ENCODE results near the gene HLA-DRB1. TPM values are rescaled to one million over a fixed set of nuclear protein-coding genes. Genes with fewer than 3 reads are reported as not detected.
"Not testable (repeated sequence)": the region's sequence is repeated elsewhere in the genome, so short reads cannot be mapped to it uniquely, and the experiment has no call there.

HLA-DRB1 gene
- polyA plus RNA-seq, 2 of the 4 experiments (the other 2 are of a cell fraction), result not detected

DNA sequence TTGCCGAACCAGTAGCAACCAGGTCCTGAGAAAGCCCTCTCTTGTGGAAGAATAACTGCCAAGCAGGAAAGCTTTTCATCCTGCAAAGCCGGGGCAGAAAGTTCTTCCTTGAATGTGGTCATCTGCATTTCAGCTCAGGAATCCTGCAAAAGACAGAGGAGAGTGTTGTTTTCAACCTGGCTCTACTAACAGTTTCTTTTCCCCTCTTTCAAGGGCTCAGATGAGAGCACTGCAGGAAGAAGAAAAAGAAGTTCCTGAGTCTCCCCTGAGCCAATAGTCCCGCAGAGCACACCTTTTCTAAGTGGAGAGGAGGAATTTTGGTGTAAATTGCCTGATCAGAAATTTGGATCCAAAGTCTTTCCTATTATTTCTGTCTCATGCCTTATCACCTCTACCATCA, 10.7 kb downstream of the HLA-DRB1 start:
- H3K4me2 ChIP-seq, result no peak overlapping the region
- no peak for DNase-seq (ENCODE audit: low read depth in 1 of 2, low spot score in 1 of 2)
- H3K4me3 ChIP-seq, result no peak overlapping the region
- CTCF ChIA-PET, result no interaction called here
- no peak overlapping the region for H3K27ac ChIP-seq
- POLR2A ChIA-PET, result no interaction called here
- 0% methylated on average over 3 of the region's 3 CpGs for WGBS (ENCODE audit: missing lambda C conversion rate)
- no peaks in the 10 kb centered on the region for H3K4me1 ChIP-seq
- no peaks in the 10 kb centered on the region for H3K9me3 ChIP-seq
- no peak for FAIRE-seq
- no peak for ATAC-seq
- TF ChIP-seq, protein P1, sequence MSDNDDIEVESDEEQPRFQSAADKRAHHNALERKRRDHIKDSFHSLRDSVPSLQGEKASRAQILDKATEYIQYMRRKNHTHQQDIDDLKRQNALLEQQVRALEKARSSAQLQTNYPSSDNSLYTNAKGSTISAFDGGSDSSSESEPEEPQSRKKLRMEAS (IDR thresholded peaks at IDR 0.05), result no peak
- TF ChIP-seq TFCP2L1 (CRISPR knock-in tag; IDR thresholded peaks at IDR 0.05) (no peak), PHF8 (IDR thresholded peaks at IDR 0.05; ENCODE audit: borderline replicate concordance, low read depth) (no peak), ZC3H11A (IDR thresholded peaks at IDR 0.05) (no peak), FOXS1 (CRISPR knock-in tag; IDR thresholded peaks at IDR 0.05) (no peak), POLR2AphosphoS2 (conservative IDR thresholded peaks at IDR 0.05; ENCODE audit: low read length) (no peak), ZNF302 (CRISPR knock-in tag; IDR thresholded peaks at IDR 0.05) (no peak), MAFK (IDR thresholded peaks at IDR 0.05; ENCODE audit: partially characterized antibody) (no peak), HOXB5 (CRISPR knock-in tag; IDR thresholded peaks at IDR 0.05) (no peak), FOSL2 (IDR thresholded peaks at IDR 0.05) (no peak), FOSL2 (CRISPR knock-in tag; IDR thresholded peaks at IDR 0.05) (no peak), CHD4 (IDR thresholded peaks at IDR 0.05; ENCODE audit: borderline replicate concordance) (no peak), GATA3 (IDR thresholded peaks at IDR 0.05; ENCODE audit: borderline replicate concordance) (no peak), HOXA7 (CRISPR knock-in tag; IDR thresholded peaks at IDR 0.05) (no peak), ZFP36 (IDR thresholded peaks at IDR 0.05; ENCODE audit: borderline replicate concordance, partially characterized antibody) (no peak), EHMT2 (IDR thresholded peaks at IDR 0.05; ENCODE audit: low read depth) (no peak)
- TF ChIP-seq, protein P2, sequence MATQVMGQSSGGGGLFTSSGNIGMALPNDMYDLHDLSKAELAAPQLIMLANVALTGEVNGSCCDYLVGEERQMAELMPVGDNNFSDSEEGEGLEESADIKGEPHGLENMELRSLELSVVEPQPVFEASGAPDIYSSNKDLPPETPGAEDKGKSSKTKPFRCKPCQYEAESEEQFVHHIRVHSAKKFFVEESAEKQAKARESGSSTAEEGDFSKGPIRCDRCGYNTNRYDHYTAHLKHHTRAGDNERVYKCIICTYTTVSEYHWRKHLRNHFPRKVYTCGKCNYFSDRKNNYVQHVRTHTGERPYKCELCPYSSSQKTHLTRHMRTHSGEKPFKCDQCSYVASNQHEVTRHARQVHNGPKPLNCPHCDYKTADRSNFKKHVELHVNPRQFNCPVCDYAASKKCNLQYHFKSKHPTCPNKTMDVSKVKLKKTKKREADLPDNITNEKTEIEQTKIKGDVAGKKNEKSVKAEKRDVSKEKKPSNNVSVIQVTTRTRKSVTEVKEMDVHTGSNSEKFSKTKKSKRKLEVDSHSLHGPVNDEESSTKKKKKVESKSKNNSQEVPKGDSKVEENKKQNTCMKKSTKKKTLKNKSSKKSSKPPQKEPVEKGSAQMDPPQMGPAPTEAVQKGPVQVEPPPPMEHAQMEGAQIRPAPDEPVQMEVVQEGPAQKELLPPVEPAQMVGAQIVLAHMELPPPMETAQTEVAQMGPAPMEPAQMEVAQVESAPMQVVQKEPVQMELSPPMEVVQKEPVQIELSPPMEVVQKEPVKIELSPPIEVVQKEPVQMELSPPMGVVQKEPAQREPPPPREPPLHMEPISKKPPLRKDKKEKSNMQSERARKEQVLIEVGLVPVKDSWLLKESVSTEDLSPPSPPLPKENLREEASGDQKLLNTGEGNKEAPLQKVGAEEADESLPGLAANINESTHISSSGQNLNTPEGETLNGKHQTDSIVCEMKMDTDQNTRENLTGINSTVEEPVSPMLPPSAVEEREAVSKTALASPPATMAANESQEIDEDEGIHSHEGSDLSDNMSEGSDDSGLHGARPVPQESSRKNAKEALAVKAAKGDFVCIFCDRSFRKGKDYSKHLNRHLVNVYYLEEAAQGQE (IDR thresholded peaks at IDR 0.05), result no peak
- TF ChIP-seq, protein P3, sequence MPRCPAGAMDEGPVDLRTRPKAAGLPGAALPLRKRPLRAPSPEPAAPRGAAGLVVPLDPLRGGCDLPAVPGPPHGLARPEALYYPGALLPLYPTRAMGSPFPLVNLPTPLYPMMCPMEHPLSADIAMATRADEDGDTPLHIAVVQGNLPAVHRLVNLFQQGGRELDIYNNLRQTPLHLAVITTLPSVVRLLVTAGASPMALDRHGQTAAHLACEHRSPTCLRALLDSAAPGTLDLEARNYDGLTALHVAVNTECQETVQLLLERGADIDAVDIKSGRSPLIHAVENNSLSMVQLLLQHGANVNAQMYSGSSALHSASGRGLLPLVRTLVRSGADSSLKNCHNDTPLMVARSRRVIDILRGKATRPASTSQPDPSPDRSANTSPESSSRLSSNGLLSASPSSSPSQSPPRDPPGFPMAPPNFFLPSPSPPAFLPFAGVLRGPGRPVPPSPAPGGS (IDR thresholded peaks at IDR 0.05), result no peak

DNA sequence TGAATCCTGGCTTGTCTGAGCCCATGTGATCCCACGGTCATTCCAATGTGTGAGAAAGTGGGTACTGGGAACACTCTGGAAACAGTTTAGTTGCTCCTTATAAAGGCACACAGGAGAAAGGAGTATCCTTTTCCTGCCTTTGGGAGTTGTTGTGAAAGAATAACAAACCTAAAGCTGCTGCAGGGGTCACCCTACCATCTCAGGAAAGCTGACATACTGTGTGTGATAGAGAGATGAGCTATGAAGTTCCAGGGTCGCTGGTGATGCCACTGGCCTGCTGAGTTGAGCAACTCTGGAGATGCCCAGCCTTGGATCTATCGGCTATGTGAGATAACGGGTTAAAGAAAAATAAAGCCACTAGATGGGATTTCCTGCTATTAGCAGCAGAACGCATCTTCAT, 12.2 kb downstream of the HLA-DRB1 start:
- POLR2A ChIA-PET; DNase-seq (ENCODE audit: low read depth in 1 of 2, low spot score in 1 of 2); H3K4me3 ChIP-seq; H3K4me1 ChIP-seq; CTCF ChIA-PET; ATAC-seq; H3K9me3 ChIP-seq; FAIRE-seq; H3K27ac ChIP-seq; H3K4me2 ChIP-seq: not testable (repeated sequence)
- WGBS (ENCODE audit: missing lambda C conversion rate), result 7% methylated on average over 5 of the region's 5 CpGs

DNA sequence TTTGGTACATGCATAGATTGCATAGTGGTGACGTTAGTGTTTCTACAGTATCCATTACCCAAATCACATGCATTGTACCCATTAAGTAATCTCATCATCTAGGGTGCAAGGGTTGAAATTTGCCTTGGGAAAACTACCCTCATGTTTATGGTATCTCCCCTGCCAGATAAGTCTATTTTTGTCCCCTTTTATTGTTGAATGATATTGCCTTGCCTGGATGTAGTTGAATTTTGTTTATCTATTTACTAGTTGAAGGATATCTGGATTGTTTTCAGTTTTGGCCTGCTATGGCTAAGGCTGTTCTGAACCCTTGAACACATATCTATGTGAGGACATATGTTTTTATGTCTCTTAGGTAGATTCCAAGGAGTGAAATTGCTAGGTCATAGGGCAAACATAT, 13.4 kb downstream of the HLA-DRB1 start:
- H3K9me3 ChIP-seq, result no peaks in the 10 kb centered on the region
- H3K4me2 ChIP-seq, result no peak overlapping the region
- no peak for ATAC-seq
- ChIA-PET POLR2A (no interaction called here), CTCF (no interaction called here)
- no peak overlapping the region for H3K4me3 ChIP-seq
- no peak for FAIRE-seq
- H3K27ac ChIP-seq, result no peak overlapping the region
- no peaks in the 10 kb centered on the region for H3K4me1 ChIP-seq
- no peak for DNase-seq (ENCODE audit: low read depth in 1 of 2, low spot score in 1 of 2)
- 33% methylated on average over 1 of the region's 1 CpG for WGBS (ENCODE audit: missing lambda C conversion rate)
- no peak for TF ChIP-seq HMGXB4 (CRISPR knock-in tag; IDR thresholded peaks at IDR 0.05; ENCODE audit: borderline replicate concordance)
- TF ChIP-seq ESRRA (IDR thresholded peaks at IDR 0.05; ENCODE audit: borderline replicate concordance, low read length), result no peak
- TF ChIP-seq, protein P4, sequence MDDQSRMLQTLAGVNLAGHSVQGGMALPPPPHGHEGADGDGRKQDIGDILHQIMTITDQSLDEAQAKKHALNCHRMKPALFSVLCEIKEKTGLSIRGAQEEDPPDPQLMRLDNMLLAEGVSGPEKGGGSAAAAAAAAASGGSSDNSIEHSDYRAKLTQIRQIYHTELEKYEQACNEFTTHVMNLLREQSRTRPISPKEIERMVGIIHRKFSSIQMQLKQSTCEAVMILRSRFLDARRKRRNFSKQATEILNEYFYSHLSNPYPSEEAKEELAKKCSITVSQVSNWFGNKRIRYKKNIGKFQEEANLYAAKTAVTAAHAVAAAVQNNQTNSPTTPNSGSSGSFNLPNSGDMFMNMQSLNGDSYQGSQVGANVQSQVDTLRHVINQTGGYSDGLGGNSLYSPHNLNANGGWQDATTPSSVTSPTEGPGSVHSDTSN (IDR thresholded peaks at IDR 0.05), result no peak
- TF ChIP-seq, protein P2 (IDR thresholded peaks at IDR 0.05), result no peak
- TF ChIP-seq JUN (IDR thresholded peaks at IDR 0.05), result no peak
- no peak for TF ChIP-seq USF2 (IDR thresholded peaks at IDR 0.05)

Measured in A549 (cell line).